Stimulated activated CD4-positive, alpha-beta T cell treated with anti-CD3 and anti-CD28 coated beads, TNF-alpha, amount 100 ng/mL, for 4 hours (primary cell): Measurements from ENCODE around the gene KLHDC4.
"Not testable (repeated sequence)": the region's sequence is repeated elsewhere in the genome, so short reads cannot be mapped to it uniquely, and the experiment has no call there.

Experiments used
- DNase-seq, 3 experiments: peaks; one replicate each; pipeline ENCODE4 v3.0.0-alpha.2; 2020; ENCODE audit warnings: low read depth in 3 of 3

Gene KLHDC4

DNA sequence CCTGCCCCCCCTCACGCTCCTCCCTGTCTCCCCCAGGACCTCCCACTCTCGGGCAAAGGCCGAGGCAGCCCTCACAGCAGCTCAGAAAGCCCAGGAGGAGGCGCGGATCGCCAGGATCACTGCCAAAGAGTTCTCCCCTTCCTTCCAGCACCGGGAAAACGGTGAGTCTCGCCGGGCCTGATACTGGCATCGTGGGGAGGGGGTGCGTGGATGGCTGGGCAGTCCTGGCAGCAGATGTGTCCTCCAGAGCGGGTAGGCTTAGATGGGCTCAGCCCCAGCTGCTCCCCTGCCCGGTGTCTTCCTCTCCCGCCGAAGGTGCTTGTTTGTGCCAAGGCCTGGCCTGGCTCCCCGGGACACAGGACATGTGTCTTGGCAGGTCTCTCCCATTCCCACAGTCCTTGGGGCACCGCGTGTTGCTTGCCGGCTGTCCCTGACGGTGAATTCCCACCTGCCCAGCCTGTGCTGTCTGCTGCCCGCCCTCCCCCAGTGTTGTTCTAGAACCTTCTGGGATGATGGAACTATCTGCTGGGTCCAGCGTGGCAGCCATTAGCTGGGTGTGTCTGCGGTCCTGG, 81.6 kb downstream of the KLHDC4 start:
- DNase-seq, result no peak

DNA sequence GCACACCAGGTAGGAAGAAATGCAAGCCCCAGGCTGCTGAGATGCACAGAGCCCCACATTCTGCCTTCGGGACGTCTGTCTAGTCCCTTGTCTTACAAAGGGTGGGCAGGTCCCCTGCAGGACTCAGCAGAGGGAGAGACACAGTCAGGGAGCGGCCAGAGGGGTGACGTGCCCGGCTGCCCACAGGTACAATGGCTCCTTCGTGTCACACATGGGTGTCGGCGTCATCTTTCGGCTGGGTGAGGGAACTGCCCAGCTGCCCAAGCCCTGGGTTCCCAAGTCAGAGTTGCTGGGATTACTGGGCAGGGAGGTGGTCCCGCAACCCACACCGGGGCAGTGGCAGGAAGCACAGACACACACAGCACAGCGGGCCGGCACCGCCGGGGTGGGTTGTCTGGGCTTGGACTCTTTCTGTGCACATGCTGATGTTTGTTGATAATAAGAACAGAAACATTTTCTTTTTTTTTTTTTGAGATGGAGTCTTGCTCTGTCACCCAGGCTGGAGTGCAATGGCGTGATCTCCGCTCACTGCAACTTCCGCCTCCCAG, 82.9 kb downstream of the KLHDC4 start:
- no peak for DNase-seq

DNA sequence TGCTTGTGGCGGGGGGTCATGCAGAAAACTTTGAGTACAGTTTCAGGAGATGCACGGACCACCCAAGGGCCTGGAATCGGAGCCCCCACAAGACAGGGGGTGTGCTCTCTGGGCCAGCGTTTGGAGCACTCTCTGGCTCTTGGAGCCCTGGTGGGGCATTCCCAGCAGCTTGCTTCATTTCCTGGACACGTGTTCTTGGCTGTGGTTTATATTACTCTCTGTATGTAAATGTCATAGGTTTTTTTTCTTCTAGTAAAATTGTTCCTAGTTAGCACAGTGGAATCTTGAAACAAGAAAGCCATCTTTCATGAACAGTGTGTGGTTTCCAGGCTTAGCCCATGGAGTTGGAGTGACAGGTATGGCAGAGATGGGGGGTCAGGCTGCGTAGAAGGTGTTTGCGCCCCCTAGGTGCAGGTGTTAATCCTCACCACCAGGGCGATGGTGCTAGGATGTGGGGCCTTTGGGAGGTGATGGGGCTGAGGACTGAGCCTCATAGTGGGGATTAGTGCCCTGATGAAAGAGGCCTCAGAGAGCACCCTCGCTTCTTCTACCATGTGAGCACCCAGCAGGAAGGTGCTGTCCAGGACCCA, 83.7 kb downstream of the KLHDC4 start:
- no peak for DNase-seq

DNA sequence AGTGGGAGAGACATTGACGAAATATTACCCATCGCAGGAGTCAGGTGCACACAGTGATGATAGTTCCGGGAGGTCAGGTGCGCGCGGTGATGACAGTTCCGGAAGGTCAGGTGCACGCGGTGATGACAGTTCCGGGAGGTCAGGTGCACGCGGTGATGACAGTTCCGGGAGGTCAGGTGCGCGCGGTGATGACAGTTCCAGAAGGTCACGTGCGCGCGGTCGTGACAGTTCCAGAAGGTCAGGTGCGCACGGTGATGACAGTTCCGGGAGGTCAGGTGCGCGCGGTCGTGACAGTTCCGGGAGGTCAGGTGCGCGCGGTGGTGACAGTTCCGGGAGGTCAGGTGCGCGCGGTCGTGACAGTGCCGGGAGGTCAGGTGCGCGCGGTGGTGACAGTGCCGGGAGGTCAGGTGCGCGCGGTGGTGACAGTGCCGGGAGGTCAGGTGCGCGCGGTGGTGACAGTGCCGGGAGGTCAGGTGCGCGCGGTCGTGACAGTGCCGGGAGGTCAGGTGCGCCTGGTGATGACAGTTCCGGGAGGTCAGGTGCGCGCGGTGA, 84.7 kb downstream of the KLHDC4 start:
- DNase-seq, result not testable (repeated sequence)

DNA sequence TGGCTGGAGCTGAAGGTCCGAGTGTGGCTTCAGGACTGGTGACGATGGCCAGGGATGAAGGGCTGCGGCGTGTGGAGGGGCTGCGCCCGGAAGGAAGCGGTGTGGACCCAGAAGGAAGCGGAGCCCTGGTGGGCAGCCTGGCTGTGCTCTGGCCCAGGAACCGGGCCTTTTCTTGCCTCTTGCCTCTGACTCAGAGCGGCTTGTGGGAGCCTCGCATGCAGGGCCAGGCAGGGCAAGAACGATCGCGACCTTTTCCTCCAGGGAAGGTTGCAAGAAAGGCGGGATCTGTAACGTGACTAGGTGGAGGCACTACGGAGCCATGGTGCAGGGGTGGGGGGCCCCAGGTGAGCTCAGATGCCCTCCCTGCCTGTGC, 85.5 kb downstream of the KLHDC4 start:
- no peak for DNase-seq

DNA sequence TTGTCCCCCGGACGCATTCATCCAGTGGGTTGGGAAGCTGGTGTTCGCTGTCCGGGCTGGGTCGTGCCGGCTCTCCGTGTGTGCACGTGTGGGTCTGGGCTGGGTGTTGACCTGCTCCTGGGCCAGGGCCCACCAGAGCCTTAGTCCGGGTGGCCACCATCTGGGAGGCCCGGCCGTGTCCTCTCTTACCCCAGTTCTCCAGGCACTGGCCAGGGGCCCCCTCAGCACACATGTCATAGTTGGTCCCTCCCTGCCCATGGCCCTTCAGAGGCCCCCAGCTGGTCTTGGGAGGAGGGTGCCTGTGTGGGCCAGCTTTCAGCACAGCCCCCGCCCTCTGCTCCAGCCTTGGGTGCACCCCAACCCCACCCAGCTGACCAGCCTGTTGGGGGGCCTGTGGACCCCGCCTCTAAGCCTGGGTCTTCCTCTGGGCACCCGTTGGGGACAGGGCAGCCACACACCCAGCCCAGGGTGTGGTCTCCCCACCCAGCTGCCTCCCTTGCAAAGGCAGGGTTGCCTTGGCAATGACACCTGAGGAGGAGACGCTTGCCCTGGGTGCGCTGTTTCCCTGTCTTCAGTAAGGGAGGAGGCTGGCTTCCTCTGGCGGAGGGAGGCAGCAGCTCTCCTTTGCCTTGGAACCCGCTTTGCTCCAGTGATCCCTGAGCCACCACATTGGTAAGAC, 86.1 kb downstream of the KLHDC4 start:
- no peak for DNase-seq

DNA sequence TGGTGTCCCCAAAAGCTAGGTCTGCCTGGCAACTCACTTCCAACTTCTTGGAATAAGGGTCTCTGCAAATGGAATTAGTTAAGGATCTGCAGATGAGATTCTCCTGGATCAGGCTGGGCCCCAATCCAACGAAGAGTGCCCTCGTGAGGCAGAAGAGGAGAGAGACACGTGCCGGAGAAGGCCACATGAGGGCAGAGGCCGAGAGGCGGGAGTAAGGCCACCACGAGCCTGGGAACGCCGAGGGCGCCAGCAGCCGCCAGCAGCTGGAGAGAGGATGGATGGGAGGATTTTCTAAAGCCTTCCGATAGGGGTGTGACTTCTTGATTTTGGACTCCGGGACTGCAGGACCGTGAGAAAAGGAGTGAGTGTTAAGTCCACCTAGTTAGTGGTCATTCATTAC, 87.2 kb downstream of the KLHDC4 start:
- DNase-seq, result no peak

DNA sequence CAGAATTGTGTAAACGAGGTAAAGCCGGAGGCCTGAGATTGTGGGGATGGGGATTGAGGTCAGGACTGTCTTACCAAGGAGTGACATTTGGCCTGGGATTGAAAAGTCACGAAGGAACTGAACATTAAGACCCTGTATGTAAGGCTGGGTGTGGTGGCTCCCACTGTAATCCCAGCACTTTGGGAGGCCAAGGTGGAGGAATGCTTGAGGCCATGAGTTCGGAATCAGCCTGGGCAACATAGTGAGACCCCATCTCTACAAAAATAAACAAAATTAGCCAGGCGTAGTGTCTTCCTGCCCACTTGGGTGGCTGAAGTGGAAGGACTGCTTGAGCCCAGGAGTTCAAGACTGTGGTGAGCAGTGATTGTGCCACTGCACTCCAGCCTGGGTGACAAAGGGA, 88.0 kb downstream of the KLHDC4 start:
- no peak for DNase-seq

DNA sequence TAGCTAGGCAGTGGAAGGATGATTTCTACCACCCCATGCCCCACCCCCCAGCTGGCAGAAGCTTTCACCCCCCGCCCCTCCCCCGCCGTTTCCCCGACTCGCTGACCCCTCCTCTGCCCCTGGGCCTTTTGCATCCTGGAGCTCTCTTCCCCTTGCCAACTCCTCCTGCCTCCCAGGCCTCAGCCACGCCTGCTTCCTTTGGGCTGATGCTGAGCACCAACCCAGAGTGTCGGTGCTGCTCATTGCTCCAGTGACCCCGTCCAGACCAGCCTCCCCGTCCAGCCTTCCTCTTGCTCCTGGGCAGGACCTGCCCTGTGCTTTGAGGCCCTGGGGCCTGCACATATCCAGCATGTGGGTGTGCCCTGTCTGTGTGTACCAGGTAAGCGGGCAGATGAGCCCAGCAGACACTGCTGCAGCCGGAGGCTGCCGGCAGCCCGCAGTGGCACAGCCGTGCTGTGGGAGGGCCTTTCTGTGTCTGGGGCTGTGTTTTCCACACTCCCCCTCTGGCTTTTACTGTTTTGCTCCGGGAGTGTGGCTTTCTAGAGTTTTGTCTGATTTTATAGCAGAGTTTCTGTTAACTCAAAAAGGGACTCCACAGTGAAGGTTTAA, 90.6 kb downstream of the KLHDC4 start:
- DNase-seq, result no peak

DNA sequence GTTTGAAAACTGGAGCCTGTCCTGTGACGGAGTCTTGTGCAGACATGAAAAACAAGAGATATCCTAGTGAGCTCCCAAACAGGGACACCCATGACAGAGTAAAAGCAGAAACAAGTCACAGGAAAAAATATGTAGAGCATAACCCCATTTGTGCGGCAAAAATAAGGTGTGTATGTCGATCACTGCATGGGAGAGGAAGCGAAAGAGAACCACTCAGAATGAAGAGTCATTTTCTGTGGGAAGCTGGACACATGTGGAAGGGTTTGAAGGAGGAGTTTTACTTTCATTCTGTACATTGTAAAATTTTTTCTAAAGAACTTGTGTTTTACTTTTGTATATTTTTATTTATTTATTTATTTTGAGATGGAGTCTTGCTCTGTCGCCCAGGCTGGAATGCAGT, 91.4 kb downstream of the KLHDC4 start:
- no peak for DNase-seq

DNA sequence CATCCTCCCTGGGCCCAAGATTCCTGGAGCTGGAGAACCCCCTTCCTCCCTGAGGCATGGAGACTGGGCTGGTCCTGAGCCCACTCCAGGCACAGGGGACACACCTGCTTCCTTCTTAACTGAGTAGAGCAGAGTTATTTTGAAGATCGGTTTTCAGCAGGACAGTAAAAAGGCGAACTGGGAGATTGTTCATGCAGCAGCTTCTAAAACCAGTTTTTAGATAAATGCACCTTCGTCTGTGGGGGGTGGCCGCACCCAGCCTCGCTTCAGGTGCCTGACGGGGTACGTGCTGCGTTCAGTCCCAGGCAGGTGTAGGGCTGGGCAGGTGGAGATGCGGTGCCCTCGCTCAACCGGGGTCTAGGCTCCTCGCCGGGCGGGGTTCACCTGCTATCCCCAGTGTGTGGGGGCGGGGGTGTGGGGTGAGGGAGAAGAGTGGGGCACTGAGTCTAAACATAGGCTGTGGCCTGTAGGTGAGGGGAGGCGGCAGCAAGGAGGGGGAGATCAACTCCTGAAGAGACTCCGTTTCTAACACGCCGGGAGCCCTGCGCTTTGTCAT, 94.0 kb downstream of the KLHDC4 start:
- DNase-seq, result no peak

DNA sequence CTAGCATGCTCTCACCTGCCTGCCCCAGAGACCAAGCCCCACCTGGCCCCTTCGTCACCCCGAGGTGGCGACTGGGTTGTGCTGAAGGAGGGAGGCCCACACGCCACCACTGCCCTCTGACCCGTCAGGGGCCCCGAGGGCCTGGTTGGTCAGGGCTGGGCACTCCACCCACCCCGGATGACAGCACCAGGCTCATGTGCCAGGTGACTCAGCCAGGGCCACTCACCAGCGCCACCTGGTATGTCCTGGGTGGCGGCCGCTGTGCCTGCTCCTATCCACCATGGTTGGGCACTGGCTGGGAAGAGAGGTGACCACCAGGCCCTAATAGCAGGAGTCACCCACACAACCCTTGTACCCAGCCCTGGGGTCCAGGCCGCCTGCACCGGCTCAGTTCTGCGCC, 94.6 kb downstream of the KLHDC4 start:
- no peak for DNase-seq

DNA sequence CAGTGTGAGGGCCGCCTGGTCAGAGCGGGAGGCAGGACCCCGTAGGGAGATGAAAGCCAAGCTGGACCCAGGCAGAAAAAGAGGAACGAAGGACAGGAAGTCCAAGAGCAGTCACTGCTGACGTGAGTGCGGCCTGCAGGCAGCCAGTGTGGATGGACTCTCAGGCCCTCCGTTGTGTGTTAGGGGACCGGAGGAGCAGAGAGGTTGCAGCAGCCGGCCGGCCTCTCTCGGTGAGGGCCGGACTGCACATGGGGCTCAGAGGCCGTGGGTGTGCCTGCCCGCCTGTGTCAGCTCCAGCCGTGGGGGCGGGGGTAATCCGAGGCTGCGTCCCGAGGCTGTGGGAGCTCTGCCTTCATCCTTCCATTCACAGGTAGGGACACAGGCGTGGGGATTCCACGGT, 96.1 kb downstream of the KLHDC4 start:
- DNase-seq, result no peak

DNA sequence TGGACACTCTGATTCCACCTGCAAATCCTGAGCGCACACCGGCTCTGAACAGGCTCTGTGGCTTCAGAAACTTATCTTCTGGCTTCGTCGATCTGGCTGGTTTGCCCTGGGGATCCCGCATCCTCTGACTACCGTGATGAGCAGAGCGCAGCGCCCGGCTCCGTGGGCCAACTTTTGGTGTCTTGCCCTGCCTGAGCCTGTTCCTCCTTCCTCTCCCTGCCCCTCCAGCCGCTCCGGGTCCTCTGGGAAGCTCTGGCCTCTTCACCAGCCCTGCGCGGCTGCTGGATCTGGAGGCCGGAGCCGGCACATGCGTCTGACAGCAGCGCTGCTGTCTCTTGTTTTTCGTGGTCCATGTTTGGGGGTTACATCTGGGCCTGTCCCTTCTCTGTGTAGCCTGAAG, 97.8 kb downstream of the KLHDC4 start:
- no peak for DNase-seq

DNA sequence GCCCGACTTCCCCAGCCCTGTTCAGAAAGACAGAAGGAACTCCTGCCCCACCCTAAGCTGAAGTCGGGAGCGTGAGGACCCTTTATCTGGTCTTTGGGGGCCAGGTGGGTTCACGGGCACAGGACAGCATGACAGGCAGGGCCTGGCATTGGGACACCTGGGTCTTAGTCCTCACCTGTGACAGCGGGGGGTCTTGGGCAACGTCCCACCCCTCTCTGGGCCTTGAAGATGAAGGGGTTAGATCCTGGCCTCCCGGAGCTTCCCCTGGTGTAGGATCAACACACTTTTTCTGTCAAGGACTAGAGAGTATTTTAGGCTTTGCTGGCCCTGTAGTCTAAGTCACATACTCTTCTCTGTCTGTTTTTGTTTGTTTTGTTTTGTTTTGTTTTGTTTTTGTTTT, 98.3 kb downstream of the KLHDC4 start:
- no peak for DNase-seq

DNA sequence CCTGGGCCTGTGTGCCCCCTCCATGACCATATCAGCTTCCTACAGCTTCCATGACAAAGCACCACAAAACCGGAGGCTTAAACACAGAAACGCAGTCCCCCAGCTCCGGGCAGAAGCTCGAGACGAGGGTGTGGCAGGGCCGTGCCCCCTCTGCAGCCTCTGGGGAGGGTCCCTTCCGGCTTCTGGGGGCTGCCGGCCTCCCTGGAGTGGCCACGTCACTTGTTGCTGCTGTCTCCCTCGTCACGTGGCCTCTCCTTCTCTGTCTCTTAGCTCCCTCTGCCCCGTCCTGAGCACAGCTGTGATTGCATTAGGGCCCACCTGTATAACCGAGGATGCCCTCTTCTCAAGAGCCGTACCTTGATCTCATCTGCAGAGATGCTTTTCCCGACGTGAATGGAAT, 98.9 kb downstream of the KLHDC4 start:
- DNase-seq, result no peak

DNA sequence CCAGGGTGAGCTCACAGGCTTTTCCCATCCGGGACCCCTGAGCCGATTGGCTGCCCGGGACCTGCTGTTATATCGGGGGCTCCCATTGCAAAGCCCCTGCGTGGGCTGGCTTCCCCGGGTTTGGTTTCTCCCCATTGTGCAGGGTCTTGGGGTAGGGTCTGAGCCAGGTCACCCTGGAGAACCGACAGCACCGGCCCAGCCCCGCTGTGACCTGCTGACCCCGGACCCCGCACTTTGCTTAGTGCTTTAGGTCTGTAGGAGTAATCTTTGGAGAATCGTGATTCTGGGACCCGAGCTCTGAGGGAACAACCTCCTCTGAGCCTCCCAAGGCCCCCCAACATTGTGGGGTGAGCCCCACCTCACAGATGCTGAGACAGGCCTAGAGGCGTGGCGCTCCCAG, 100.6 kb downstream of the KLHDC4 start:
- DNase-seq, result no peak

DNA sequence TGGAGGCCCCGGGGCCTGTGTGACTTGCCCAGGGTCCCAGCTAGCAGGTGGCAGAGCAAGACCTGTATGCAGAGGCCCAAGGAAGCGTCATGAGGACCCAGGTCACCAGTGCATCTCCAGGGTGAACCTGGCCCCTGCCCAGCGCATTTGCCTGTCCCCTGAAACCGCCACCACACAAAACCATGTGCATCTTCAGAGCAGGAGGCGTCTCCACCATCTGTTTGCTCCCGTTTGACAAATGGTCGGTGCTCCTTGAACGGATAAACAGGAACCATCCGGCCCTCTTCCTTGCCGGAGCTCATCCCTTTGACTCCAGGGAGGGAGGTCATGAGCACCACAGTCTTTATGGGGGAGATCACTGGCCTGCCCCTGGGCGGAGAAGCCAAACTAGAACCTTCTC, 101.0 kb downstream of the KLHDC4 start:
- no peak for DNase-seq

DNA sequence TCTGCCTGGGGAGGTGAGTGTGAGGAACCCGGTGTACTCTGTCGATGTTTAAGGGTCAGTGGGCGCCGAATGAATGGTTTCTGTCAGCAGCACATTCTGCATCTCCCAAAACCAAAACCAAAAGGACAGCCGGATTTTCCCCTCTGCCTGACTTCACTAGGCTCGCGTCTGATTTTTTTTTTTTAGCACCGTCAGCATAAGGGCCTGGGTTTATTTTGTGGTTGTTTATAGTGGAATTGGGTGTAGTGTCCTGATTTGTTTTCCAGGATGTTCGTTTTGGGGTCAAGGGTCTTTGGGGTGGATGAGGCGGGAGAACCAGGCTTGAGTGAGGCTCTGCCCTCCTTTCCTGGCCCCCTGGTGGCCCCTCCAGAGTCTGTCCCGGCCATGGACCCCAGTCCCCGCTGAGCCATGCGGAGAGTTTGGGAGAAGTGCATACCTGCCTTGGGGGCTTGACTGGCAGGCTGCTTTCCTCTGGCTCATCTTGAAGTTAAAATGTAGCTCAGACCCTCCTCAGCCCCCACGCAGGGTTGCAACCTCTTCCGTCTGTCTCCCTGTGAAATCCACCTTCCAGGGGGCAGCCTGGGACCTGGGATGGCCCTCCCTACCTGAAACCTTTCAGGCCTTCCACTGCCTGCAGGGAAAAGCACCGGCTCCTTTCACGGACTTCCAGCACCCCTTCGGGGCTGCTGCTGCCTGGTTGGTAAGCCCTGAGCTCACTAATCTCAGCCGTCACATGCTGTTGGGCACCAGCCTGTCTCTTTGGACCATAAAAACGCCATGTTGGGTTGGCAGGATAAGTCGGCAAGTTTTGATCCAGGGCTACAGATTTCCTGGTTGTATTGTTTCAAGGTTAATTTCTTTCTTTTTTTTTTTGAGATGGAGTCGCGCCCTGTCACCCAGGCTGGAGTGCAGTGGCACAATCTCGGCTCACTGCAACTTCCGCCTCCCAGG, 103.3 kb downstream of the KLHDC4 start:
- DNase-seq, result no peak

DNA sequence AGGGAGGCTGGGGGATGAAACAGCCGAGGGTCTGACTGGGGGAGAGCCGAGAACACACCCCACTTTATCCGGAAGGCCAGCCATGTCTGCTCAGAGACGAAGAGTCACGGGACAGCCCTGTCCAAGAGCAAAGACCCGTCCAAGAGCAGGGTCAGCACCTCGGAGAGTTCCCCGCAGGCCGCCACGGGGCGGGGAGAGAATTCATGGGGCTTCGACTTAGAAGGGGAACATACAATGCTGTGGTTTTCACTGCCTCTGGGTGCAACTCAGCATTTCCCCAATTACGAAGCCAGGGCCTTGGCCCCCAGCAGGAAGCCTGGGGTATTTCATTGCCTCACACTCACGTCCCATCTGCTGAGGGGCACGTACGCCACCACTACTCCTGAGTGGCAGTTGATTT, 104.2 kb downstream of the KLHDC4 start:
- DNase-seq, result no peak

DNA sequence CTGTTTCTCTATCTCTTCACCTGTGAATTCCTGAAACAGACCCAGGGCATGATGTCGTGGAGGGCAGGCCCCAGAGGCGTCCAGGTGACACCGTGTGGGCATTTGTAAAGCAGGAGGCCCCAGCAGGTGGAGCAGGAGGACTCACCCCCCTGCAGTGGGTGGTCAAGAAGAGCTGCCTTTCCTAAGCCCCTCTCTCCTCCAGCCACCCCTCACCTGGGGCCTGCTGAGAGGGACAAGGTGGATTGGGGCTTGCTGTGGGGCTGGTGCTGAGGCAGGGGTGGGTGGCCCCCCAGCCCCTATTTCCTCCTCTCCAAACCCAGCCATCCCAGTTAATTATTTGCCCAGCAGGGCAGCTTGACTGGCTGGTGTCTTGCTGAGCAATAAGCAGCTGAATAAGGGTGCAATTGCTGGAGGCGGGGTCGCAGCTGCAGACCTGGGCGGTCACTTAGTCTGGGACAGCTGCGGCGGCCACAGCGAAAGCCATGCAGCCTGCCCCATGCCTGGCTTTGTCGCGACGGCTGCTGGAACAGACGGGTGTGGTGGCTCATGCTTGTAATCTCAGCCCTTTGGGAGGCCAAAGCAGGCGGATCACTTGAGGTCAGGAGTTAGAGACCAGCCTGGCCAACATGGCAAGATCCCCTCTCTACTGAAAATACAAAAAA, 107.1 kb downstream of the KLHDC4 start:
- no peak for DNase-seq
